H9 (cell line): Measurements from ENCODE around the gene GPR84. TPM values are rescaled to one million over a fixed set of nuclear protein-coding genes. Genes with fewer than 3 reads are reported as not detected.
A peak's percentile ranks its signal among the peaks of the same experiment; 100 is the strongest.
"Not testable (repeated sequence)": the region's sequence is repeated elsewhere in the genome, so short reads cannot be mapped to it uniquely, and the experiment has no call there.

Source experiments
- DNase-seq: peaks from one replicate; pipeline ENCODE4 v3.0.0-alpha.2; 2017
- H2AFZ ChIP-seq: one replicate; pipeline ENCODE4 v1.6.1; 2013; ENCODE audit warnings: mild to moderate bottlenecking, low read length, control low read depth, moderate library complexity
- H2AK5ac ChIP-seq: 2 replicates; pipeline ENCODE4 v1.6.1; 2013; ENCODE audit warnings: low read length, control low read depth, mixed read lengths; ENCODE audit not compliant: insufficient read length
- H2BK120ac ChIP-seq: one replicate; pipeline ENCODE4 v1.6.1; 2013; ENCODE audit warnings: low read depth, mild to moderate bottlenecking, low read length, control low read depth, inconsistent platforms; ENCODE audit not compliant: poor library complexity, severe bottlenecking
- H2BK12ac ChIP-seq: 2 replicates; pipeline ENCODE4 v1.6.1; 2013; ENCODE audit warnings: low read length, control low read depth, mixed read lengths, low read depth; ENCODE audit not compliant: insufficient read length
- H2BK15ac ChIP-seq: 2 replicates; pipeline ENCODE4 v1.6.1; 2013; ENCODE audit warnings: low read depth, low read length, control low read depth
- H2BK20ac ChIP-seq: one replicate; pipeline ENCODE4 v1.6.1; 2013; ENCODE audit warnings: low read depth, mild to moderate bottlenecking, low read length, control low read depth, inconsistent platforms; ENCODE audit not compliant: poor library complexity, severe bottlenecking
- H2BK5ac ChIP-seq: 2 replicates; pipeline ENCODE4 v1.6.1; 2013; ENCODE audit warnings: low read length, control low read depth, mixed read lengths; ENCODE audit not compliant: insufficient read length
- H3K14ac ChIP-seq: 2 replicates; pipeline ENCODE4 v1.6.1; 2013; ENCODE audit warnings: low read length, control low read depth; ENCODE audit not compliant: insufficient read depth
- H3K18ac ChIP-seq: 2 replicates; pipeline ENCODE4 v1.6.1; 2013; ENCODE audit warnings: low read depth, mild to moderate bottlenecking, mixed read lengths, low read length, control low read depth; ENCODE audit not compliant: insufficient read length
- H3K23ac ChIP-seq: 2 replicates; pipeline ENCODE4 v1.6.1; 2013; ENCODE audit warnings: low read length, control low read depth, mixed read lengths, low read depth; ENCODE audit not compliant: insufficient read length
- H3K23me2 ChIP-seq: 2 replicates; pipeline ENCODE4 v1.6.1; 2013; ENCODE audit warnings: low read depth, mild to moderate bottlenecking, mixed read lengths, low read length, control low read depth; ENCODE audit not compliant: insufficient read length, poor library complexity, severe bottlenecking
- H3K27ac ChIP-seq: 2 replicates; pipeline ENCODE4 v1.5.1; 2013; ENCODE audit warnings: low read length, control low read depth, mixed read lengths, low read depth; ENCODE audit not compliant: insufficient read length
- H3K27me3 ChIP-seq: 2 replicates; pipeline ENCODE4 v1.6.1; 2013; ENCODE audit warnings: low read length, control low read depth, inconsistent platforms; ENCODE audit not compliant: insufficient read depth
- H3K4ac ChIP-seq: 2 replicates; pipeline ENCODE4 v1.6.1; 2013; ENCODE audit warnings: low read depth, mild to moderate bottlenecking, control low read depth, inconsistent platforms, low read length, moderate library complexity
- H3K4me1 ChIP-seq: 2 replicates; pipeline ENCODE4 v1.6.1; 2013; ENCODE audit warnings: low read length, control low read depth, inconsistent platforms; ENCODE audit not compliant: insufficient read depth
- H3K4me2 ChIP-seq: 2 replicates; pipeline ENCODE4 v1.6.1; 2013; ENCODE audit warnings: low read length, control low read depth, mixed read lengths; ENCODE audit not compliant: insufficient read length, insufficient read depth
- H3K56ac ChIP-seq: 2 replicates; pipeline ENCODE4 v1.6.1; 2013; ENCODE audit warnings: low read depth, mild to moderate bottlenecking, mixed read lengths, low read length, control low read depth; ENCODE audit not compliant: insufficient read length
- H3K79me1 ChIP-seq: 2 replicates; pipeline ENCODE4 v1.6.1; 2013; ENCODE audit warnings: low read depth, mild to moderate bottlenecking, moderate library complexity, low read length, control low read depth, inconsistent platforms; ENCODE audit not compliant: insufficient read depth, poor library complexity, severe bottlenecking
- H3K79me2 ChIP-seq: 2 replicates; pipeline ENCODE4 v1.6.1; 2013; ENCODE audit warnings: low read length, control low read depth, inconsistent platforms; ENCODE audit not compliant: insufficient read depth
- H3K9ac ChIP-seq: 2 replicates; pipeline ENCODE4 v1.6.1; 2013; ENCODE audit warnings: low read length, control low read depth, mixed read lengths; ENCODE audit not compliant: insufficient read length; ENCODE audit errors: extremely low read depth
- H3K9me3 ChIP-seq: one replicate; pipeline ENCODE4 v1.6.1; 2013; ENCODE audit warnings: low read depth, low read length, inconsistent platforms; ENCODE audit not compliant: control insufficient read depth
- H3T11ph ChIP-seq: one replicate; pipeline ENCODE4 v1.6.1; 2013; ENCODE audit warnings: mild to moderate bottlenecking, low read length, control low read depth, inconsistent platforms
- H4K20me1 ChIP-seq: one replicate; pipeline ENCODE4 v1.6.1; 2013; ENCODE audit not compliant: control insufficient read depth, insufficient read length, insufficient read depth
- H4K5ac ChIP-seq: 2 replicates; pipeline ENCODE4 v1.6.1; 2013; ENCODE audit warnings: low read depth, mild to moderate bottlenecking, mixed read lengths, low read length, control low read depth; ENCODE audit not compliant: insufficient read length
- H4K8ac ChIP-seq: replicated peaks from 2 replicates; pipeline ENCODE4 v1.6.1; 2013; ENCODE audit warnings: low read length, control low read depth, mixed read lengths, low read depth; ENCODE audit not compliant: insufficient read length
- H4K91ac ChIP-seq: 2 replicates; pipeline ENCODE4 v1.6.1; 2013; ENCODE audit warnings: low read depth, mild to moderate bottlenecking, moderate library complexity, mixed read lengths, low read length, control low read depth; ENCODE audit not compliant: insufficient read length
- H3K27ac Mint-ChIP-seq, 3 experiments: 2 replicates in 2 of 3; 3 replicates in 1 of 3; pipeline ENCODE4 v1.8.0; 2020 to 2021; ENCODE audit warnings: mixed read lengths in 3 of 3, mild to moderate bottlenecking in 1 of 3, moderate library complexity in 1 of 3
- H3K27me3 Mint-ChIP-seq: 2 replicates; pipeline ENCODE4 v1.8.0; 2021; ENCODE audit warnings: low read depth, mild to moderate bottlenecking, moderate library complexity, mixed read lengths
- H3K36me3 Mint-ChIP-seq, 3 experiments: 2 replicates in 2 of 3; 3 replicates in 1 of 3; pipeline ENCODE4 v1.8.0; 2020 to 2021; ENCODE audit warnings: low read depth in 3 of 3, mixed read lengths in 3 of 3; ENCODE audit not compliant: insufficient read depth in 1 of 3
- H3K4me1 Mint-ChIP-seq, 2 experiments: 2 replicates each; pipeline ENCODE4 v1.8.0; 2020; ENCODE audit warnings: mixed read lengths in 2 of 2
- H3K4me3 Mint-ChIP-seq, 2 experiments: 2 replicates in 1 of 2; 3 replicates in 1 of 2; pipeline ENCODE4 v1.8.0; 2020 to 2021; ENCODE audit warnings: mild to moderate bottlenecking in 2 of 2, mixed read lengths in 2 of 2, moderate library complexity in 1 of 2
- H3K9me3 Mint-ChIP-seq, 2 experiments: 2 replicates in 1 of 2; 3 replicates in 1 of 2; pipeline ENCODE4 v1.8.0; 2020; ENCODE audit warnings: mild to moderate bottlenecking in 2 of 2, mixed read lengths in 2 of 2, moderate library complexity in 1 of 2
- CTCF ChIP-seq: fragments of 200-600 bp; sonication (generic); conservative IDR thresholded peaks from 3 replicates; pipeline ENCODE4 v1.8.0; 2021; ENCODE audit warnings: antibody characterized with exemption, mild to moderate bottlenecking
- WGBS: extraction: QIAGEN DNeasy Blood & Tissue Kit; methylation state at CpG from one replicate; pipeline ENCODE4 v1.1.7; 2013; ENCODE audit warnings: missing lambda C conversion rate, low lambda C conversion rate, mixed read lengths; ENCODE audit not compliant: insufficient read length; ENCODE audit errors: extremely low coverage; 5-methylcytosine and 5-hydroxymethylcytosine counted together
- total RNA-seq: library from RNA; stranded (reverse); gene quantifications from 2 replicates; pipeline ENCODE4 v1.2.1, GENCODE V29; 2021

Gene GPR84
- total RNA-seq, 1 experiment from 2014 or later: not detected

- Histone ChIP-seq H3K27me3 (no peaks in the 10 kb centered on the region), H3K4ac (no peak overlapping the region), H3K23me2 (peaks cover 19% of the 10 kb centered on the region), H3T11ph (no peak overlapping the region), H3K9me3 (no peaks in the 10 kb centered on the region), H2AFZ (no peak overlapping the region), H3K9ac (no peak overlapping the region), H3K18ac (no peak overlapping the region), H4K8ac (no peak overlapping the region), H2BK120ac (no peak overlapping the region), H3K56ac (no peak overlapping the region), H4K91ac (no peak overlapping the region), H4K5ac (no peak overlapping the region), H3K79me1 (no peaks in the 10 kb centered on the region), H2BK5ac (no peak overlapping the region), H3K4me2 (no peak overlapping the region), H3K23ac (no peak overlapping the region), H3K27ac (no peak overlapping the region), H2BK20ac (no peak overlapping the region), H2BK15ac (no peak overlapping the region), H3K4me1 (peaks cover 21% of the 10 kb centered on the region), H3K14ac (no peak overlapping the region; the same call in 1 of the 2 replicates), H2AK5ac (no peak overlapping the region), H2BK12ac (no peak overlapping the region), H4K20me1 (no peaks in the 10 kb centered on the region), H3K79me2 (no peaks in the 10 kb centered on the region)
- peak; percentile 42; the same call in 1 of the 3 replicates for TF ChIP-seq CTCF
- WGBS: no CpG with 5 or more reads among the region's 6 CpGs
- Mint-ChIP-seq H3K36me3 (peaks cover 2 to 5% (median 5%) of the 10 kb centered on the region in 3 experiments; a peak in 5 of 7 replicates), H3K4me1 (peaks cover 37 to 41% of the 10 kb centered on the region in 2 experiments), H3K4me3 (peak overlapping the region in 1 of 2 experiments; percentile 45; a peak in 2 of 5 replicates), H3K27ac (peak overlapping the region; percentile 29 to 94 (median 69)), H3K27me3 (peaks cover 19% of the 10 kb centered on the region), H3K9me3 (no peaks in the 10 kb centered on the region)
- peak; percentile 50 for DNase-seq
Observed at GRCh38 chr12:54355104-54355815, 9.0 kb downstream of the GPR84 start.

- H2AFZ ChIP-seq, H2BK20ac ChIP-seq, H2BK15ac ChIP-seq, H2AK5ac ChIP-seq, H3K23ac ChIP-seq, H3K18ac ChIP-seq, H3K27ac Mint-ChIP-seq, H4K20me1 ChIP-seq, H3K4me3 Mint-ChIP-seq, H3K27me3 ChIP-seq, H3T11ph ChIP-seq, H3K9ac ChIP-seq, H2BK120ac ChIP-seq, H2BK12ac ChIP-seq, H3K27ac ChIP-seq, H4K8ac ChIP-seq, H3K79me2 ChIP-seq, H3K79me1 ChIP-seq, H3K14ac ChIP-seq, H4K91ac ChIP-seq, DNase-seq, H3K4ac ChIP-seq, H4K5ac ChIP-seq, H2BK5ac ChIP-seq, H3K56ac ChIP-seq, H3K4me2 ChIP-seq, H3K9me3 ChIP-seq, H3K9me3 Mint-ChIP-seq: not testable (repeated sequence)
- no CpG with 5 or more reads among the region's 7 CpGs for WGBS
- Histone ChIP-seq H3K23me2 (peaks cover 19% of the 10 kb centered on the region), H3K4me1 (peaks cover 22% of the 10 kb centered on the region)
- peaks cover 23% of the 10 kb centered on the region for H3K27me3 Mint-ChIP-seq
- peaks cover 7 to 15% (median 13%) of the 10 kb centered on the region in 3 experiments; a peak in 6 of 7 replicates for H3K36me3 Mint-ChIP-seq
- H3K4me1 Mint-ChIP-seq: peaks cover 45 to 50% of the 10 kb centered on the region in 2 experiments
Observed at GRCh38 chr12:54354271-54354670, 10.0 kb downstream of the GPR84 start.
